Fibroblast of lung (primary cell): Measurements from ENCODE around the gene TMEM115. TPM values are rescaled to one million over a fixed set of nuclear protein-coding genes. Genes with fewer than 3 reads are reported as not detected.
A peak's percentile ranks its signal among the peaks of the same experiment; 100 is the strongest.

Experiments
- DNase-seq, 2 donors: peaks; one replicate each; pipeline versions ENCODE4 v3.0.0 to v3.0.0-alpha.2; 2010; ENCODE audit warnings: low read depth in 2 of 2
- H2AFZ ChIP-seq: 2 replicates; pipeline ENCODE4 v1.5.1; 2012; ENCODE audit warnings: low read length, control low read depth, inconsistent platforms
- H3K27ac ChIP-seq: 2 replicates; pipeline ENCODE4 v1.5.1; 2011; ENCODE audit warnings: low read length, control low read depth; ENCODE audit not compliant: insufficient read depth
- H3K27me3 ChIP-seq: 2 replicates; pipeline ENCODE4 v1.5.1; 2011; ENCODE audit warnings: mild to moderate bottlenecking, low read length; ENCODE audit not compliant: control insufficient read depth, insufficient read depth
- H3K36me3 ChIP-seq: 2 replicates; pipeline ENCODE4 v1.5.1; 2011; ENCODE audit warnings: low read length; ENCODE audit not compliant: control insufficient read depth, insufficient read depth
- H3K4me1 ChIP-seq: 2 replicates; pipeline ENCODE4 v1.5.1; 2011; ENCODE audit warnings: low read length; ENCODE audit not compliant: control insufficient read depth, insufficient read depth; ENCODE audit errors: extremely low read depth
- H3K4me2 ChIP-seq: 2 replicates; pipeline ENCODE4 v1.5.1; 2011; ENCODE audit warnings: low read length, control low read depth; ENCODE audit not compliant: insufficient read depth; ENCODE audit errors: extremely low read depth
- H3K4me3 ChIP-seq, 4 experiments: fragments of 200-600 bp in 1 of 4; sonication (generic) in 1 of 4; replicated peaks in 1 of 4; 2 replicates each; pipeline ENCODE4 v1.5.1; 2011 to 2016; ENCODE audit warnings: low read length in 4 of 4, low read depth in 3 of 4, mild to moderate bottlenecking in 3 of 4, control low read depth in 2 of 4, inconsistent platforms in 1 of 4, mixed read lengths in 1 of 4; ENCODE audit not compliant: insufficient read depth in 1 of 4; ENCODE audit errors: control extremely low read depth in 1 of 4
- H3K79me2 ChIP-seq: 2 replicates; pipeline ENCODE4 v1.5.1; 2012; ENCODE audit warnings: mild to moderate bottlenecking, low read length, inconsistent platforms; ENCODE audit not compliant: control insufficient read depth, insufficient read depth
- H3K9ac ChIP-seq: 2 replicates; pipeline ENCODE4 v1.5.1; 2011; ENCODE audit warnings: mild to moderate bottlenecking, low read length, control low read depth; ENCODE audit not compliant: insufficient read depth
- H3K9me3 ChIP-seq: 2 replicates; pipeline ENCODE4 v1.5.1; 2012; ENCODE audit warnings: low read depth, low read length; ENCODE audit not compliant: control insufficient read depth, insufficient read depth
- H4K20me1 ChIP-seq: 2 replicates; pipeline ENCODE4 v1.5.1; 2011; ENCODE audit warnings: low read length; ENCODE audit not compliant: control insufficient read depth, insufficient read depth; ENCODE audit errors: extremely low read depth
- CTCF ChIP-seq, 2 donors: IDR thresholded peaks in 1 of 2; conservative IDR thresholded peaks in 1 of 2; 1 replicate in 1 of 2; 2 replicates in 1 of 2; pipeline ENCODE4 v1.5.1; 2011 to 2012; ENCODE audit warnings: low read length in 2 of 2, control low read depth in 1 of 2, inconsistent platforms in 1 of 2, low read depth in 1 of 2, mild to moderate bottlenecking in 1 of 2
- EZH2 ChIP-seq: IDR thresholded peaks from 2 replicates; pipeline ENCODE4 v1.5.1; 2012; ENCODE audit warnings: low read length, control low read depth, mild to moderate bottlenecking; ENCODE audit errors: missing control alignments
- polyA plus RNA-seq, 2 donors: library from polyadenylated mRNA; depleted of rRNA in 1 of 2; stranded (reverse) in 1 of 2; unstranded in 1 of 2; fragments of >200 nt; gene quantifications; 2 replicates each; pipeline ENCODE4 v1.2.1, GENCODE V29; 2011 to 2012; ENCODE audit warnings: missing spikeins in 1 of 2
- total RNA-seq: library from RNA; depleted of rRNA; stranded (reverse); fragments of >200 nt; gene quantifications from 2 replicates; pipeline ENCODE4 v1.2.1, GENCODE V29; 2014

The TMEM115 gene
- total and polyA plus RNA-seq, 2 donors (not counting 1 experiment from before 2014, with no cell fraction given): 28.2 to 44.8 TPM

- DNase-seq: no peak
- Histone ChIP-seq H2AFZ (no peak overlapping the region), H3K27me3 (peaks cover 2% of the 10 kb centered on the region), H3K9me3 (no peaks in the 10 kb centered on the region), H3K36me3 (no peaks in the 10 kb centered on the region), H3K27ac (no peak overlapping the region), H3K4me2 (no peak overlapping the region), H4K20me1 (no peaks in the 10 kb centered on the region), H3K4me1 (no peaks in the 10 kb centered on the region), H3K9ac (no peak overlapping the region), H3K79me2 (no peaks in the 10 kb centered on the region), H3K4me3 (no peak overlapping the region)
- TF ChIP-seq EZH2: no peak
- no peak for TF ChIP-seq CTCF (conservative IDR thresholded peaks at IDR 0.05 in 1 of 2, IDR thresholded peaks at IDR 0.05 in 1 of 2; ENCODE audit: low read depth in 1 of 2, low read length in 2 of 2)
These were observed 35.9 kb upstream of the TMEM115 start for GRCh38 chr3:50395070-50395860.

- Histone ChIP-seq H3K79me2 (no peaks in the 10 kb centered on the region), H3K36me3 (no peaks in the 10 kb centered on the region), H3K9ac (no peak overlapping the region), H3K4me2 (no peak overlapping the region), H2AFZ (no peak overlapping the region), H3K27ac (no peak overlapping the region), H3K4me1 (no peaks in the 10 kb centered on the region), H4K20me1 (no peaks in the 10 kb centered on the region), H3K9me3 (no peaks in the 10 kb centered on the region), H3K27me3 (no peaks in the 10 kb centered on the region), H3K4me3 (no peak overlapping the region)
- no peak for DNase-seq
- TF ChIP-seq CTCF (conservative IDR thresholded peaks at IDR 0.05 in 1 of 2, IDR thresholded peaks at IDR 0.05 in 1 of 2; ENCODE audit: low read depth in 1 of 2, low read length in 2 of 2): no peak
- peak; percentile 23 for TF ChIP-seq EZH2
These were observed 33.7 kb upstream of the TMEM115 start for GRCh38 chr3:50393061-50393460.

GRCh38 chr3:50392101-50392715 lies 32.9 kb upstream of the TMEM115 start:
- no peak overlapping the region for H2AFZ ChIP-seq
- H3K4me3 ChIP-seq: no peak overlapping the region
- no peaks in the 10 kb centered on the region for H3K4me1 ChIP-seq
- no peak overlapping the region for H3K27ac ChIP-seq
- no peak for DNase-seq
- H3K79me2 ChIP-seq: no peaks in the 10 kb centered on the region
- TF ChIP-seq EZH2: no peak
- no peak for TF ChIP-seq CTCF (conservative IDR thresholded peaks at IDR 0.05 in 1 of 2, IDR thresholded peaks at IDR 0.05 in 1 of 2; ENCODE audit: low read depth in 1 of 2, low read length in 2 of 2)
- H4K20me1 ChIP-seq: no peaks in the 10 kb centered on the region
- H3K27me3 ChIP-seq: no peaks in the 10 kb centered on the region
- H3K9ac ChIP-seq: no peak overlapping the region
- no peak overlapping the region for H3K4me2 ChIP-seq
- no peaks in the 10 kb centered on the region for H3K36me3 ChIP-seq
- no peaks in the 10 kb centered on the region for H3K9me3 ChIP-seq
